ENCODE data around the gene DENND4C.
"Not testable (repeated sequence)": the region's sequence is repeated elsewhere in the genome, so short reads cannot be mapped to it uniquely, and the experiment has no call there.

DNA sequence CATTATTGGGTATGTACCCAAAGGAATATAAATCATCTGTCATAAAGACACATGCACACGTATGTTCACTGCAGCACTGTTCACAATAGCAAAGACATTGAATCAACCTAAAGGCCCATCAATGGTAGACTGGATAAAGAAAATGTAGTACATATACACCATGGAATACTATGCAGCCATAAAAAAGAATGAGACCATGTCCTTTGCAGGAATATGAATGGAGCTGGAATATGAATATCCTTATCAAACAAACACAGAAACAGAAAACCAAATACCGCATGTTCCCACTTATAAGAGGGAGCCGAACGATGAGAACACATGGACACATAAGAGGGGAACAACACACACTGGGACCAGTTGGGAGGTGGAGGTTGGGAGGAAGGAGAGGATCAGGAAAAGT is 159.0 kb downstream of the DENND4C start:
- not testable (repeated sequence) for TF ChIP-seq EZH2 (IDR thresholded peaks at IDR 0.05; ENCODE audit: low read length, missing control alignments)
- TF ChIP-seq, protein P1, sequence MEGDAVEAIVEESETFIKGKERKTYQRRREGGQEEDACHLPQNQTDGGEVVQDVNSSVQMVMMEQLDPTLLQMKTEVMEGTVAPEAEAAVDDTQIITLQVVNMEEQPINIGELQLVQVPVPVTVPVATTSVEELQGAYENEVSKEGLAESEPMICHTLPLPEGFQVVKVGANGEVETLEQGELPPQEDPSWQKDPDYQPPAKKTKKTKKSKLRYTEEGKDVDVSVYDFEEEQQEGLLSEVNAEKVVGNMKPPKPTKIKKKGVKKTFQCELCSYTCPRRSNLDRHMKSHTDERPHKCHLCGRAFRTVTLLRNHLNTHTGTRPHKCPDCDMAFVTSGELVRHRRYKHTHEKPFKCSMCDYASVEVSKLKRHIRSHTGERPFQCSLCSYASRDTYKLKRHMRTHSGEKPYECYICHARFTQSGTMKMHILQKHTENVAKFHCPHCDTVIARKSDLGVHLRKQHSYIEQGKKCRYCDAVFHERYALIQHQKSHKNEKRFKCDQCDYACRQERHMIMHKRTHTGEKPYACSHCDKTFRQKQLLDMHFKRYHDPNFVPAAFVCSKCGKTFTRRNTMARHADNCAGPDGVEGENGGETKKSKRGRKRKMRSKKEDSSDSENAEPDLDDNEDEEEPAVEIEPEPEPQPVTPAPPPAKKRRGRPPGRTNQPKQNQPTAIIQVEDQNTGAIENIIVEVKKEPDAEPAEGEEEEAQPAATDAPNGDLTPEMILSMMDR (conservative IDR thresholded peaks at IDR 0.05 in 1 of 2, IDR thresholded peaks at IDR 0.05 in 1 of 2; ENCODE audit: low read depth in 1 of 2, low read length in 2 of 2): not testable (repeated sequence)

Data from fibroblast of lung (primary cell).